SK-N-SH treated with all-trans-retinoic acid at 6 μM for 48 hours (cell line): ENCODE data around the gene ADAM19.

Experiments
- ARNTL ChIP-seq: fragments of 450-650 bp; formaldehyde crosslinking; IDR thresholded peaks from 2 replicates; pipeline ENCODE4 v1.5.0; 2020; ENCODE audit warnings: low read depth, mild to moderate bottlenecking, moderate library complexity, borderline replicate concordance
- PATZ1 ChIP-seq: fragments of 250-450 bp; sonication (Bioruptor Pico); IDR thresholded peaks from 2 replicates; pipeline ENCODE4 v1.8.0; 2020; ENCODE audit warnings: mild to moderate bottlenecking, moderate library complexity, borderline replicate concordance
- RARB ChIP-seq: fragments of 250-450 bp; sonication (Bioruptor Pico); IDR thresholded peaks from 2 replicates; pipeline ENCODE4 v1.8.0; 2021; ENCODE audit warnings: mild to moderate bottlenecking, moderate library complexity
- TCF4 ChIP-seq: fragments of 250-450 bp; sonication (Bioruptor Pico); IDR thresholded peaks from 2 replicates; pipeline ENCODE4 v1.8.0; 2021; ENCODE audit warnings: mild to moderate bottlenecking, moderate library complexity, borderline replicate concordance
- ZNF70 ChIP-seq: fragments of 450-650 bp; formaldehyde crosslinking; IDR thresholded peaks from 2 replicates; pipeline ENCODE4 v1.5.0; 2020; ENCODE audit warnings: mild to moderate bottlenecking, moderate library complexity

- no peak for TF ChIP-seq RARB (CRISPR knock-in tag)
- no peak for TF ChIP-seq PATZ1
- TF ChIP-seq ZNF70 (CRISPR knock-in tag): no peak
- TF ChIP-seq TCF4 (CRISPR knock-in tag): no peak
- no peak for TF ChIP-seq ARNTL (CRISPR knock-in tag)
Observed at GRCh38 chr5:157616785-157617184, 41.2 kb upstream of the ADAM19 start.
